Measurements from ENCODE around the gene S100A6. TPM values are rescaled to one million over a fixed set of nuclear protein-coding genes. Genes with fewer than 3 reads are reported as not detected.
A peak's percentile ranks its signal among the peaks of the same experiment; 100 is the strongest.
"Not testable (repeated sequence)": the region's sequence is repeated elsewhere in the genome, so short reads cannot be mapped to it uniquely, and the experiment has no call there.

S100A6 gene
- total RNA-seq, 2 donors from 2014 or later: 3.7 to 7.5 TPM

DNA sequence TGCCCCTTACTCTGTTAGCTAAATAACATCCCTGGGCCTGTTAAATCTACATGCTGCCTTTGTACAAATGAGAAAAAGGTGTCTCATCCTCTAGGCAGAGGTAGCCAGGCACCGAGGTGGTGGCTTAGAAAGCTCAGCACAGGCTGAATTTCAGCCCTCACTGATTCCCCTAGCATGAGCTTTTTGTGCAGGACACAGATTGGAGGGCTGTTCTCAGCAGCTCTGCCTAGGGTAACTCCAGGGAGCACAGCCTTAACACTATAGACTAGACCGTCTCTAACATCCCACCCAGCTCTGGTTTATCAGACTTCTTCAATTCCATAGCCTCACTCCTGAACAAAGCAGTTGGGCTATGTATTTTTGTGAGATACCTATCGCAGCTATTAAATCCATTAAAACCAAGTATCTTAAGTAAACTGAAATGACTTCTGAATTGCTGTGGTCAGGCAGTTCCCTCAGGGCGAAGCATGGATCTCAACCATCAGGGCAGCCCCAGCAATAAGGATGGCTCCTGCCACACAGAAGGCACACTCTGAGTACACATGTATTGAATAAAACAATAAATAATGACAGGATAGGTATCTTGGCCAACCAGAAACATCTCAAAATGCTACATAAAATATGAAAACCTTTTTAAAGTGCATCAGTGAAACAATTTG lies 14.8 kb downstream of the S100A6 start:
- peak overlapping the region; percentile 9 for H3K27ac Mint-ChIP-seq
- no peak overlapping the region for H3K4me3 Mint-ChIP-seq
- no peaks in the 10 kb centered on the region for H3K36me3 Mint-ChIP-seq (ENCODE audit: low read depth)
- TF ChIP-seq, protein P1, sequence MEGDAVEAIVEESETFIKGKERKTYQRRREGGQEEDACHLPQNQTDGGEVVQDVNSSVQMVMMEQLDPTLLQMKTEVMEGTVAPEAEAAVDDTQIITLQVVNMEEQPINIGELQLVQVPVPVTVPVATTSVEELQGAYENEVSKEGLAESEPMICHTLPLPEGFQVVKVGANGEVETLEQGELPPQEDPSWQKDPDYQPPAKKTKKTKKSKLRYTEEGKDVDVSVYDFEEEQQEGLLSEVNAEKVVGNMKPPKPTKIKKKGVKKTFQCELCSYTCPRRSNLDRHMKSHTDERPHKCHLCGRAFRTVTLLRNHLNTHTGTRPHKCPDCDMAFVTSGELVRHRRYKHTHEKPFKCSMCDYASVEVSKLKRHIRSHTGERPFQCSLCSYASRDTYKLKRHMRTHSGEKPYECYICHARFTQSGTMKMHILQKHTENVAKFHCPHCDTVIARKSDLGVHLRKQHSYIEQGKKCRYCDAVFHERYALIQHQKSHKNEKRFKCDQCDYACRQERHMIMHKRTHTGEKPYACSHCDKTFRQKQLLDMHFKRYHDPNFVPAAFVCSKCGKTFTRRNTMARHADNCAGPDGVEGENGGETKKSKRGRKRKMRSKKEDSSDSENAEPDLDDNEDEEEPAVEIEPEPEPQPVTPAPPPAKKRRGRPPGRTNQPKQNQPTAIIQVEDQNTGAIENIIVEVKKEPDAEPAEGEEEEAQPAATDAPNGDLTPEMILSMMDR (conservative IDR thresholded peaks at IDR 0.05): no peak
- H3K9me3 Mint-ChIP-seq: peaks cover 8% of the 10 kb centered on the region
- Histone ChIP-seq H3K27ac (ENCODE audit: low read depth, low read length) (no peak overlapping the region), H3K36me3 (ENCODE audit: control insufficient read depth, insufficient read depth, low read length) (no peaks in the 10 kb centered on the region), H3K4me1 (ENCODE audit: control insufficient read depth, insufficient read depth, low read length) (peaks cover 10% of the 10 kb centered on the region), H3K27me3 (ENCODE audit: control insufficient read depth, insufficient read depth, low read length, poor library complexity, severe bottlenecking) (peaks cover 12% of the 10 kb centered on the region), H3K9me3 (ENCODE audit: control insufficient read depth, low read length) (no peaks in the 10 kb centered on the region), H3K4me3 (ENCODE audit: low read length) (peak overlapping the region; percentile 30), H3K9ac (ENCODE audit: extremely low read depth, low read length, poor library complexity, severe bottlenecking) (no peak overlapping the region)
- peaks cover 25% of the 10 kb centered on the region for H3K4me1 Mint-ChIP-seq
- no peak for DNase-seq
- H3K27me3 Mint-ChIP-seq (ENCODE audit: insufficient read depth): peaks cover 42% of the 10 kb centered on the region
- 70 to 77% methylated on average over 4 of the region's 4 CpGs for WGBS, 2 experiments (ENCODE audit: insufficient coverage in 1 of 2, insufficient read length in 1 of 2)

DNA sequence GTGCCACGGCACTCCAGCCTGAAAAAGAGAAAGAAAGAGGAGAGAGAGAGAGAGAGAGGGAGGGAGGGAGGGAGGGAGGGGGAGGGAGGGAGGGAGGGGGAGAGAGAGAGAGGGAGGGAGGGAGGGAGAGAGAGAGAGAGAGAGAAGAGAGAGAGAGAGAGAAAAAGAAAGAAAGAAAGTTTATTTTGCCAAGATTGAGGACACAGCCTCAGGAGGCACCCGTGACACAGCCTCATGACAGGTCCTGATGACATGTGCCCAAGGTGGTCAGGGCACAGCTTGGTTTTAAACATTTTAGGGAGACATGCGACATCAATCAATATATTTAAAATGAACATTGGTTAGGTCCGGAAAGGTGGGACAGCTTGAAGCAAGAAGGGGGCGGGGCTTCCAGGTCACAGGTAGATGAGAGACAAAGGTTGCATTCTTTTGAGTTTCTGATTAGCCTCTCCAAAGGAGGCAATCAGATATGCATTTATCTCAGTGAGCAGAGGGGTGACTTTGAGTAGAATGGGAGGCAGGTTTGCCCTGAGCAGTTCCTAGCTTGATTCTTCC lies 15.6 kb downstream of the S100A6 start:
- H3K4me1 Mint-ChIP-seq: peaks cover 26% of the 10 kb centered on the region
- H3K36me3 ChIP-seq (ENCODE audit: control insufficient read depth, insufficient read depth, low read length); H3K9ac ChIP-seq (ENCODE audit: extremely low read depth, low read length, poor library complexity, severe bottlenecking); H3K36me3 Mint-ChIP-seq (ENCODE audit: low read depth); H3K27ac ChIP-seq (ENCODE audit: low read depth, low read length); H3K9me3 ChIP-seq (ENCODE audit: control insufficient read depth, low read length); H3K27ac Mint-ChIP-seq; H3K9me3 Mint-ChIP-seq; H3K4me1 ChIP-seq (ENCODE audit: control insufficient read depth, insufficient read depth, low read length); H3K4me3 Mint-ChIP-seq: not testable (repeated sequence)
- H3K27me3 Mint-ChIP-seq (ENCODE audit: insufficient read depth): peaks cover 45% of the 10 kb centered on the region
- 77 to 79% methylated on average over 3 to 5 of the region's 5 CpGs for WGBS, 2 experiments (ENCODE audit: insufficient coverage in 1 of 2, insufficient read length in 1 of 2)
- H3K27me3 ChIP-seq (ENCODE audit: control insufficient read depth, insufficient read depth, low read length, poor library complexity, severe bottlenecking): peaks cover 20% of the 10 kb centered on the region
- DNase-seq: peak; percentile 72
- H3K4me3 ChIP-seq (ENCODE audit: low read length): peak overlapping the region; percentile 30

DNA sequence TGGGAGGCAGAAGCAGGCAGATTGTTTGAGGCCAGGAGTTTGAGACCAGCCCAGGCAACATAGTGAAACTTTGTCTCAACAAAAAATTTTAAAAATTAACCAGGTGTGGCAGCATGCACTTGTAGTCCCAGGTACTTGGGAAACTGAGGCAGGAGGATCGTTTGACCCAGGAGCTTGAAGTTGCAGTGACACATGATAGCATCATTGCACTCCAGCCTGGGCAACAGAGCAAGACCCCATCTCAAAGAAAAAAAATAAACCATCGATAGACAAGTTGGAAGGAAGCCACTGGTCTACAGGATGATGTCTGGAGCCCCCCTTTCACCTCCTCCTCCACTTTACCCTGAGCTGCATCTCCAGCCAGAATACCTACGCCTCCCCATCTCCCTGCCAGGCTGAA lies 16.5 kb downstream of the S100A6 start:
- no peak overlapping the region for H3K27ac ChIP-seq (ENCODE audit: low read depth, low read length)
- H3K9me3 Mint-ChIP-seq: peaks cover 8% of the 10 kb centered on the region
- H3K4me3 Mint-ChIP-seq: no peak overlapping the region
- peaks cover 9% of the 10 kb centered on the region for H3K4me1 ChIP-seq (ENCODE audit: control insufficient read depth, insufficient read depth, low read length)
- H3K4me3 ChIP-seq (ENCODE audit: low read length): no peak overlapping the region
- no peak for DNase-seq
- H3K27me3 Mint-ChIP-seq (ENCODE audit: insufficient read depth): peaks cover 54% of the 10 kb centered on the region
- H3K27ac Mint-ChIP-seq: no peak overlapping the region
- H3K36me3 Mint-ChIP-seq (ENCODE audit: low read depth): no peaks in the 10 kb centered on the region
- no peak overlapping the region for H3K9ac ChIP-seq (ENCODE audit: extremely low read depth, low read length, poor library complexity, severe bottlenecking)
- WGBS, 2 experiments (ENCODE audit: insufficient coverage in 1 of 2, insufficient read length in 1 of 2): 89 to 92% methylated on average over 3 of the region's 3 CpGs
- H3K4me1 Mint-ChIP-seq: peaks cover 26% of the 10 kb centered on the region
- peaks cover 22% of the 10 kb centered on the region for H3K27me3 ChIP-seq (ENCODE audit: control insufficient read depth, insufficient read depth, low read length, poor library complexity, severe bottlenecking)
- H3K36me3 ChIP-seq (ENCODE audit: control insufficient read depth, insufficient read depth, low read length): no peaks in the 10 kb centered on the region
- TF ChIP-seq, protein P1 (conservative IDR thresholded peaks at IDR 0.05): no peak
- no peaks in the 10 kb centered on the region for H3K9me3 ChIP-seq (ENCODE audit: control insufficient read depth, low read length)

Data from endodermal cell (in vitro differentiated cells).